Measurements from ENCODE around the gene GIT1.

The GIT1 gene

GRCh38 chr17:29615492-29616299, 26.2 kb upstream of the GIT1 start:
- peak; percentile 90 for DNase-seq

GRCh38 chr17:29615048-29615385, 25.6 kb upstream of the GIT1 start:
- DNase-seq, result peak; percentile 46

GRCh38 chr17:29614349-29615047, 25.1 kb upstream of the GIT1 start:
- no peak for DNase-seq

- DNase-seq, result peak; percentile 51
Measured at GRCh38 chr17:29613856-29614255, 24.4 kb upstream of the GIT1 start.

- peak; percentile 96 for DNase-seq
Measured at GRCh38 chr17:29613352-29613837, 23.9 kb upstream of the GIT1 start.

GRCh38 chr17:29612404-29613280, 23.2 kb upstream of the GIT1 start:
- DNase-seq, result no peak

- no peak for DNase-seq
Measured at GRCh38 chr17:29612094-29612403, 22.6 kb upstream of the GIT1 start.

GRCh38 chr17:29611351-29612093, 22.1 kb upstream of the GIT1 start:
- DNase-seq, result no peak

GRCh38 chr17:29610395-29610794, 20.9 kb upstream of the GIT1 start:
- no peak for DNase-seq

- peak; percentile 23 for DNase-seq
Measured at GRCh38 chr17:29608986-29609385, 19.5 kb upstream of the GIT1 start.

GRCh38 chr17:29607557-29608195, 18.2 kb upstream of the GIT1 start:
- peak; percentile 18 for DNase-seq

GRCh38 chr17:29603109-29603674, 13.7 kb upstream of the GIT1 start:
- DNase-seq, result peak; percentile 55

GRCh38 chr17:29597361-29598172, 8.1 kb upstream of the GIT1 start:
- DNase-seq, result peak; percentile 42

GRCh38 chr17:29596811-29597210, 7.4 kb upstream of the GIT1 start:
- peak; percentile 31 for DNase-seq

GRCh38 chr17:29595943-29596774, 6.7 kb upstream of the GIT1 start:
- DNase-seq, result peak; percentile 22

GRCh38 chr17:29595107-29595942, 5.9 kb upstream of the GIT1 start:
- DNase-seq, result peak; percentile 29

GRCh38 chr17:29594519-29595090, 5.2 kb upstream of the GIT1 start:
- DNase-seq, result peak; percentile 27

Data from left hindlimb (tissue), 1 donor.